GM19351 (cell line): Measurements from ENCODE around the gene ASTN2.

ENCODE experiments used
- ATAC-seq: cut with Tn5 transposase; IDR thresholded peaks from one replicate; pipeline ENCODE4 v1.9.1; 2021; ENCODE audit warnings: mild to moderate bottlenecking, moderate library complexity; ENCODE audit not compliant: unreplicated experiment

Gene ASTN2

DNA sequence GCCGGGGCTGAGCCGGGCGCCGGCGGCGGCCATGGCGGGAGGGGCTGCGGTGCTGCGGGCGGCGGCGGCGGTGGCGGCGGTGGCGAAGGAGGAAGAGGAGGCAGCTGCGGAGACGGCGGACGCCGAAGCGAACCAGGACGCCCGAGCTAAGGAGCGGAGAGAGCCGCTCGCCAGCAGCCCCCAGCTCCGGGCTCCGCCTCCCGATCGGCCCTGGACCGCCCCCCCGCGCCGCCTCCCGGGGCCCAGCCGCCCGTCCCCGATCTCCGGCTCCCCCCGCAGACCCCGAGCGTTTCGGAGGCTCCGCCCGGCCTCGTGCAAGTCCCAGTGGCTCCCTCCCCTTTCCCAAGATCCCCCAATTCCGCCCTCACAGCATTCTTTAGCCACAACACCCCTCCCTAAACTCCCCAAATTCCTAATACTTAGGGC, at the start of gene ASTN2:
ASTN2 (minus strand) TSS at position 152 of the 426 bp plus-strand sequence; CDS start at position 33, 119 bp downstream.
- ATAC-seq = no peak

DNA sequence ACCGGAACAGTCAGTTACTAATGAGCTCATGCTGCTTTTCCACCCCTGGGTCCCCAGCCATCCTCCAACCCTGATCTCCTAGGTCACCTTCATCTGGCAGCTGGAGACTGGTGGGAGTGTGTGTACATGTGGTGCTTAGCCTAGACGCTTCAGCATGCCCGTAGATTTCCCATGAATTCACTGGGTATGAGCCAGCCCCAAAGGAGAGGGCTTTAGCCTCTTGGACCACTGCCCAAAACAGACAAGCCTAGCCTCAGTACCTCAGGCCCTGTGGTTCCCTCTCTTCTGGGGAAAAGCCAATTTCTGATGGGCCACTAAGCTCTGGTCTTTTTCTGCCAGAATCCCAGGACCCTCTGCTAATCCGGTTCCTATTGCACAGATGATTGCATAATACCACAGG, 48.0 kb upstream of the ASTN2 start:
- no peak for ATAC-seq

DNA sequence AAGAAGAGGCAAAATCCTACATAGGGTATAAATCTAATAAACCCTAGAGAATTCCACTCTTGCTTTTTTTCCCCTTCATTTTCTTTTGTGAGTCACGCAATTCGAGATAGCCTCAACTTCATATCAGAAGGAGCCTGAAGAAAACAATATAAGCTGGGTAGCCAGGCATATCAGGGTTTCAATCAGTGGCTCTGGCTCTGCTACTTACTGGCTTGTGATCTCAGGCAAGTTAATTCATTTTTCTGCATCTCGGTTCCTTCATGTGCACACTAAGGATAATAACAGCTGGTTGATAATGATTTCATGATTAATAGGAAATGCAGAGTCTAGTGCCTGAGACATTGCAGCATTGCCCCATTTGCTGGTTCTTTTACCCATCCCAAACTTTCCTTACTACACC, 46.5 kb upstream of the ASTN2 start:
- ATAC-seq = no peak

DNA sequence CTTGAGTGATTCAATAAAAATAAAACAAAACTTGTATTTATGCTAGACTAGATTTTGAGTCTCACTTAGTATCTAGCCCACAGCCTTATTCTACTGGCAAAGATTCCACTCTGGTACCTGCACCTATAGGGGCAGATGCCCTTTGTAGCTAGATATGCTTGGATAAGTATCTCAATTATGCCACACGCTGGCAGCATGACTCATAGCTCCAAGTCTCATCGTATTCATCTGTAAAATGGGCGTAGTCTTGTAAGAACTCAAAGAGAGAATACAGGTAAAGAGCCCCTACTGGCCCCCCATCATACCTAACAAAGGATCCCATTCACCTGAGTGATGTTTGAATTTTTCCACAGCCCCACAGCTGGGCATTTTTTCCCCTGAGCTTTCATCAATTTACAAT, 45.9 kb upstream of the ASTN2 start:
- ATAC-seq = no peak

DNA sequence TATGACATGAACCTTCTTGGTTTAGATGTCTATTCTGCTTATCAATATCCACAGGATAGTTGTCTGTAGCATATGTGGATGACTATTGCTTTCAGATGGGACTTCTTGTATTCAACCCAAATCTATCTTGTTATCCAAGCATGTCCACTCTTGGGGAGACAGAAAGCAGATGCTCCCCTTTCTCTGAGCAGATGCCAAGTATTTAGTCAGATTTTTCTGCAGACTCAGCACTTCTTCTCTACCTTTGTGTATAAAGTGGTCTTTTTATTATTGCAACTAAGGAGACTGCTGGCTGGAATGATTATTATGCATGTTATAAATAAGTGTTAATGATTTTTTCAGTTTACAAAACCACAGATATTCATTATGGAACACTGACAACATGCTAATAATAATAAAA, 45.1 kb upstream of the ASTN2 start:
- no peak for ATAC-seq

- no peak for ATAC-seq
These were observed 43.2 kb upstream of the ASTN2 start for GRCh38 chr9:117458066-117458465.

DNA sequence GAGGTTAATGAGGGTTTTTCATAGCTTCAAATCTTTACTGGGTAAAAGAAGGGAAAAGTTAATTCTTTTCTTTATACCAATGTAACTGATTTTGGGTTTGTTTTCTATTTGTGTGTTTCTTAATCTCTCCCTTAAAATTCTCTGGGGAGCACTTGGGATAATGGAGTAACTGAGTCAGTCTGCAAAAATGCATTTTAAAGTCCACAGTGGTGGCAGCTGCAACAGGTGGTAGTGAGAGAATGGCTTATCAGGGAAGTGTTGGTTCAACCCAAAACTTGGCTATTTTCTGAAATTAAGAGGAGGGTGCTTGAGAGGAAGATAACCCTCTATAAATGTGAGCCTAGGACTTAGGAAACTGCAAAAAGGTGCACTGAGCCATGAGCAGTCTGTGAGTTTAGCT, 39.9 kb upstream of the ASTN2 start:
- ATAC-seq = no peak

- ATAC-seq = no peak
These were observed 38.9 kb upstream of the ASTN2 start for GRCh38 chr9:117453737-117454136.

- no peak for ATAC-seq
These were observed 36.5 kb upstream of the ASTN2 start for GRCh38 chr9:117451311-117451710.

- no peak for ATAC-seq
These were observed 33.2 kb upstream of the ASTN2 start for GRCh38 chr9:117448066-117448465.

DNA sequence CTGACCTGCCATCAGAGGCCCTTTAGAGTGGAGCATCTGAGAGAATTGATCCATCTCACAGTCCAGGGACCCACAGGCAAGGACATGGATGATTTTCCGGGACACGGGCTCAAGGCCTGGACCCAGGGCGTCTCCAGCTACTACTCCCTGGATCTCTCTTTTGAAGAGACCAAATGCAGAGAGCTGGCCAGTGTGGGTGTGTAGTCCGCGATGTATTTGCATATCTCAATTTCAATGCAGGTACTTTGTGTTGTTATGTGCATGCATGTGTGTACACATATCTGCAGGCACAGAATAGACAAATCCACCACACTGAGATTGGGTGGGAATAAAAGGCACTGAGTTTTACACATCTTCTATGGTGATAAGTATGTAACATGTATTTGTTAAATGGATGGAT, 30.8 kb upstream of the ASTN2 start:
- ATAC-seq = no peak

- ATAC-seq = no peak
These were observed 29.6 kb upstream of the ASTN2 start for GRCh38 chr9:117444501-117444900.

- no peak for ATAC-seq
These were observed 22.4 kb upstream of the ASTN2 start for GRCh38 chr9:117437283-117437682.

DNA sequence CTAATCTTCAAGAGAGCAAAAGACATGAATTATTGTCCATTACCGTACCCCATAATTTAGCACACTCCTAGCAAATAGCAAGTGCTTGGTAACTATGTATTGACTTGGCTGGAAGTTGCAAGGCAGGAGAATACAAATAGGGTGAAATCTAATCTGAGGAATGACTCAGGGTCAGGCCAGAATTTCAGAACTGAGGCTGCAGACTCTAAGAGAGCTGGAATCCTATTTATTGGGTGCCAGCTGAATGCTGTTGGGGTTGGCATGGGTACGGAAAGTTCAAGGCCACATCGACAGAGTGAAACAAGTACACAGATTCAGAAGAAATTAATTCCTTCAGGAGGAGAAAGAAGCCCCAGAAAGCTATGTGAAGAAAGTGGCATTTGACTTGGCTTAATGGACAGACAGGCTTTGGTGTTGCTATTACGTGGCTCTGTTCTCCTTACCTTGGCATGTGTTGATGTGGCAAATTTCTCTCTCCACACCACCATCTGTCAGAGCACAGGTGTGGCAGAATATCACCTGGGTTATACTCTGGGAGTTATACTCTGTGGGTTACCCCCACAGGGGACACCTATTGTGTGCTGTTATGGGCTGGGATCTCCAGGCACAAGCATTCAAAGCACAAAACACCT, 20.9 kb upstream of the ASTN2 start:
- no peak for ATAC-seq

DNA sequence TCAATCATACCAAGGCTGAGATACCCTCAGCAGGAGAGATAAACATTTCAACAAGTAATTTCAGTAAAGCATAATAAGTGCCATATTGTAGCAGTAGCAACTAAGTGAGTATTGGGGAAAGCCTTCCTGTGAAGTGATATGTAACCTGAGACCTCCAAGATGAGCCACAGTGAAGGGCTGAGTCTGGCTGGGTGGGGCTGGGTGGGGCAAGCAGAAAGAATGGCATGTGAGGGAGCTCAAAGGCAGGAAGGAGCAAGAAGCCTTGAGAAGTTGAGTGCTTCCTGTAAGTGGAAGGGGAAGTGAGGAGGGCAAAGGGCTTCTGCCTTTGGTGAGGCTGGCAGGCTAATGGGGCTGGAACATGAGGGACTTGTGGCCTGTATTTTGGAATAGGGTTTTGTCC, 19.7 kb upstream of the ASTN2 start:
- no peak for ATAC-seq

DNA sequence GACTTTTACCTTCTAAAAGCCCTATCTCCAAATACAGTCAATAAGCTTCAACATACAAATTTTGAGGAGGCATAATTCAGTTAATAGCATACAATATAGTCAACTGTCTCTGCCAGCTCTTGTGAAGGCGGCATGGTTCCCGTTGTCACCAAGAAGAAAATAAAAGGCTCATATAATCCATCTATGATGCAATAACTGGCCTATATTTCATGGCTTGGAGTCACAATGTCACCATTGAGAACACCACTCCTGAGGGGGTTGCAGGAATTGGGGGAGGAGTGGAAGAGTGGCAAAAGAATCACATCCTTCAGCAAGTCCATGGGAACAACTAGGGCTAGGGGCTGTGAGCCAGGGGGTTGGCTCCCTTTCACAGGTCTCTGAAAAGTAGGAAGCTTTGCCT, 16.0 kb upstream of the ASTN2 start:
- no peak for ATAC-seq

- no peak for ATAC-seq
These were observed 12.6 kb upstream of the ASTN2 start for GRCh38 chr9:117427357-117427913.

- ATAC-seq = no peak
These were observed 10.7 kb upstream of the ASTN2 start for GRCh38 chr9:117425566-117425965.

DNA sequence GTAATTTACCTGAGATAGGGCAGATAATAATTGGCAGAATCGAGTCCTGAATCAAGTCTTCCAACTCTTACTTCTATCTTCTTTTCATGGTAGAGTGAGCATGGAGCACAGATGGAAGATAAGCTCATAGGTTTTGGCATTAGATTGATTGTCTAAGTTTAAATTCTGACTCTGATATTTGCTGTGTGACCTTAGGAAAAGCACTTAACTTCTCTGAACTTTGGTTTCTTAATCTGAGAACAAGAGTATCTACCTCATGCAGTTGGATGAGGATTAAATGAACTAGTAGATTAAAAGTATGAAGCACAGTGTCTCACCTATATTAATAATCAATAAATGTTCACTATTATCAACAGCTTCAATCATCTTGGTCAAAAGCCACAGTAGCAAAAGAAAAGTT, 9.4 kb upstream of the ASTN2 start:
- no peak for ATAC-seq

- ATAC-seq = no peak
These were observed 3.3 kb upstream of the ASTN2 start for GRCh38 chr9:117418111-117418510.

DNA sequence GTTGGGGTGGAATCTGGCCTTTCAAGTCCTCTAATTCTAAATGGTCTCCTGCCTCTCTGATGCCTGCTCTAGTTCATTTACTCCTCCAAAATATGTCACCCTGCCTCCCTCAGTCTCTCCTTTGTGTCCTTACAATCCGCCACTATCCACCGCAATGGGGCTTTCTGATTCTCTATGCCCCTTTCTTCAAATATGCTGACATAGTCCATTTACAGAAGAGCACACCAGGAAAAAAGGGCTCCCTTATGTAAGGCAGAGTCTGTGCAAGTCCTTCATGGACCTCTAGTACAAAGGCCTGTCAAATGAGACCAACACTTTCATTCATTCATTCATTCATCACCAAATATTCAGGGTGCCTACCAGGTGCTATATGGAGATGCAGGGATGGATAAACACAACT, 2.0 kb upstream of the ASTN2 start:
- no peak for ATAC-seq

- ATAC-seq = no peak
These were observed 579 bp upstream of the ASTN2 start for GRCh38 chr9:117415358-117415914.
